SK-N-SH treated with all-trans-retinoic acid at 6 μM for 48 hours (cell line): ENCODE data around the gene TMEFF2.

ENCODE experiments used
- ATAC-seq: fragments of 200-7000 bp; cut with Tn5 transposase; 3 replicates; pipeline ENCODE4 v1.9.1; 2020; ENCODE audit warnings: mild to moderate bottlenecking, moderate library complexity
- ARNTL ChIP-seq: fragments of 450-650 bp; formaldehyde crosslinking; IDR thresholded peaks from 2 replicates; pipeline ENCODE4 v1.5.0; 2020; ENCODE audit warnings: low read depth, mild to moderate bottlenecking, moderate library complexity, borderline replicate concordance
- CREB5 ChIP-seq: fragments of 250-450 bp; sonication (Bioruptor Pico); IDR thresholded peaks from 2 replicates; pipeline ENCODE4 v1.5.1; 2020; ENCODE audit warnings: low read depth, mild to moderate bottlenecking, moderate library complexity
- CSDC2 ChIP-seq: fragments of 250-450 bp; sonication (Bioruptor Pico); IDR thresholded peaks from 2 replicates; pipeline ENCODE4 v1.5.0; 2020; ENCODE audit warnings: mild to moderate bottlenecking, moderate library complexity
- ESRRG ChIP-seq: fragments of 250-450 bp; sonication (Bioruptor Pico); IDR thresholded peaks from 2 replicates; pipeline ENCODE4 v1.6.1; 2021; ENCODE audit warnings: mild to moderate bottlenecking
- GLIS3 ChIP-seq: fragments of 250-450 bp; sonication (Bioruptor Pico); IDR thresholded peaks from 2 replicates; pipeline ENCODE4 v1.5.0; 2020; ENCODE audit warnings: mild to moderate bottlenecking, moderate library complexity
- ISL1 ChIP-seq: fragments of 250-450 bp; sonication (Bioruptor Pico); IDR thresholded peaks from 2 replicates; pipeline ENCODE4 v2.1.2; 2022; ENCODE audit warnings: mild to moderate bottlenecking, moderate library complexity
- OSR1 ChIP-seq: fragments of 250-450 bp; sonication (Bioruptor Pico); IDR thresholded peaks from 2 replicates; pipeline ENCODE4 v1.8.0; 2022; ENCODE audit warnings: moderate library complexity, mild to moderate bottlenecking, inconsistent platforms
- POU6F1 ChIP-seq: fragments of 250-450 bp; sonication (Bioruptor Pico); IDR thresholded peaks from 2 replicates; pipeline ENCODE4 v1.8.0; 2021; ENCODE audit warnings: low read depth, mild to moderate bottlenecking, moderate library complexity, borderline replicate concordance
- PPARA ChIP-seq: fragments of 250-450 bp; sonication (Bioruptor Pico); IDR thresholded peaks from 2 replicates; pipeline ENCODE4 v1.5.0; 2020; ENCODE audit warnings: mild to moderate bottlenecking, borderline replicate concordance
- SNAI2 ChIP-seq: fragments of 250-450 bp; sonication (Bioruptor Pico); IDR thresholded peaks from 2 replicates; pipeline ENCODE4 v1.5.0; 2020; ENCODE audit warnings: mild to moderate bottlenecking, moderate library complexity
- TCF4 ChIP-seq: fragments of 250-450 bp; sonication (Bioruptor Pico); IDR thresholded peaks from 2 replicates; pipeline ENCODE4 v1.8.0; 2021; ENCODE audit warnings: mild to moderate bottlenecking, moderate library complexity, borderline replicate concordance
- TOX ChIP-seq: fragments of 250-450 bp; sonication (Bioruptor Pico); IDR thresholded peaks from 2 replicates; pipeline ENCODE4 v1.8.0; 2021; ENCODE audit warnings: mild to moderate bottlenecking, moderate library complexity, borderline replicate concordance
- TSHZ2 ChIP-seq: fragments of 250-450 bp; sonication (Bioruptor Pico); IDR thresholded peaks from 2 replicates; pipeline ENCODE4 v1.5.0; 2020; ENCODE audit warnings: mild to moderate bottlenecking, moderate library complexity
- ZC3H10 ChIP-seq: fragments of 250-450 bp; sonication (Bioruptor Pico); IDR thresholded peaks from 2 replicates; pipeline ENCODE4 v1.5.1; 2021; ENCODE audit warnings: mild to moderate bottlenecking, moderate library complexity
- ZFP3 ChIP-seq: fragments of 250-450 bp; sonication (Bioruptor Pico); IDR thresholded peaks from 2 replicates; pipeline ENCODE4 v1.5.0; 2020; ENCODE audit warnings: mild to moderate bottlenecking, moderate library complexity
- ZFP30 ChIP-seq: fragments of 450-650 bp; formaldehyde crosslinking; IDR thresholded peaks from 2 replicates; pipeline ENCODE4 v1.5.0; 2022; ENCODE audit warnings: mild to moderate bottlenecking, moderate library complexity
- ZNF565 ChIP-seq: fragments of 450-650 bp; formaldehyde crosslinking; conservative IDR thresholded peaks from 2 replicates; pipeline ENCODE4 v1.5.0; 2020; ENCODE audit warnings: low read depth, mild to moderate bottlenecking, moderate library complexity
- ZNF70 ChIP-seq: fragments of 450-650 bp; formaldehyde crosslinking; IDR thresholded peaks from 2 replicates; pipeline ENCODE4 v1.5.0; 2020; ENCODE audit warnings: mild to moderate bottlenecking, moderate library complexity
- ZNF8 ChIP-seq: fragments of 450-650 bp; formaldehyde crosslinking; IDR thresholded peaks from 2 replicates; pipeline ENCODE4 v1.5.0; 2020; ENCODE audit warnings: mild to moderate bottlenecking, moderate library complexity
- TF ChIP-seq, protein P1 (sequence below): fragments of 250-450 bp; sonication (Bioruptor Pico); IDR thresholded peaks from 2 replicates; pipeline ENCODE4 v1.8.0; 2020; ENCODE audit warnings: mild to moderate bottlenecking, moderate library complexity, borderline replicate concordance

TMEFF2 gene

GRCh38 chr2:192030289-192030688, 164.4 kb downstream of the TMEFF2 start:
- ATAC-seq = no peak
- no peak for TF ChIP-seq TCF4
- TF ChIP-seq CREB5 (CRISPR knock-in tag) = no peak
- no peak for TF ChIP-seq ESRRG (CRISPR knock-in tag)
- TF ChIP-seq ZFP3 (CRISPR knock-in tag) = no peak
- no peak for TF ChIP-seq GLIS3
- TF ChIP-seq SNAI2 (CRISPR knock-in tag) = no peak
- no peak for TF ChIP-seq TOX (CRISPR knock-in tag)
- no peak for TF ChIP-seq ZNF8 (CRISPR knock-in tag)
- no peak for TF ChIP-seq ZC3H10 (CRISPR knock-in tag)
- TF ChIP-seq ISL1 (CRISPR knock-in tag) = no peak
- TF ChIP-seq ZNF70 (CRISPR knock-in tag) = no peak
- no peak for TF ChIP-seq POU6F1
- no peak for TF ChIP-seq ZFP30 (CRISPR knock-in tag)
- no peak for TF ChIP-seq OSR1 (CRISPR knock-in tag)
- TF ChIP-seq, protein P1, sequence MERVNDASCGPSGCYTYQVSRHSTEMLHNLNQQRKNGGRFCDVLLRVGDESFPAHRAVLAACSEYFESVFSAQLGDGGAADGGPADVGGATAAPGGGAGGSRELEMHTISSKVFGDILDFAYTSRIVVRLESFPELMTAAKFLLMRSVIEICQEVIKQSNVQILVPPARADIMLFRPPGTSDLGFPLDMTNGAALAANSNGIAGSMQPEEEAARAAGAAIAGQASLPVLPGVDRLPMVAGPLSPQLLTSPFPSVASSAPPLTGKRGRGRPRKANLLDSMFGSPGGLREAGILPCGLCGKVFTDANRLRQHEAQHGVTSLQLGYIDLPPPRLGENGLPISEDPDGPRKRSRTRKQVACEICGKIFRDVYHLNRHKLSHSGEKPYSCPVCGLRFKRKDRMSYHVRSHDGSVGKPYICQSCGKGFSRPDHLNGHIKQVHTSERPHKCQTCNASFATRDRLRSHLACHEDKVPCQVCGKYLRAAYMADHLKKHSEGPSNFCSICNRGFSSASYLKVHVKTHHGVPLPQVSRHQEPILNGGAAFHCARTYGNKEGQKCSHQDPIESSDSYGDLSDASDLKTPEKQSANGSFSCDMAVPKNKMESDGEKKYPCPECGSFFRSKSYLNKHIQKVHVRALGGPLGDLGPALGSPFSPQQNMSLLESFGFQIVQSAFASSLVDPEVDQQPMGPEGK = no peak

- TF ChIP-seq ZNF70 (CRISPR knock-in tag) (no peak), TOX (CRISPR knock-in tag) (no peak), ZFP3 (CRISPR knock-in tag) (no peak), TSHZ2 (CRISPR knock-in tag) (no peak), ARNTL (no peak)
- peak; percentile 59; the same call in 2 of the 3 replicates for ATAC-seq
These were observed 165.6 kb downstream of the TMEFF2 start for GRCh38 chr2:192029089-192029488.

DNA sequence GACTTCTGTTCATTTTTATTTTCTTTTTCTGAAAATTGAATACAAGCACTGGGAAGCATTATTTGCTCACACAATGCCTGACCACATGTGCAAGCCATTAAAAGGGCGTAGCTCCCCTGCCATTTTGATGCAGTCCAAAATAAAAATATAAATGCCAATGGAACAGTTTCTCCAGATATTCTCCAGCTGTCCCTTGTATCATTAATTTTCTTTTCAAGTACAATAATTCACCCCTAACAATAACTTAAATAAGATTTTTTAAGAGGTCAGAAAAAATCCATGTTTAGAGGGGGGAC, 168.0 kb downstream of the TMEFF2 start:
- ATAC-seq = no peak
- TF ChIP-seq TSHZ2 (CRISPR knock-in tag) = no peak
- TF ChIP-seq TOX (CRISPR knock-in tag) = no peak
- TF ChIP-seq SNAI2 (CRISPR knock-in tag) = no peak
- no peak for TF ChIP-seq ZFP30 (CRISPR knock-in tag)
- TF ChIP-seq ZNF565 (CRISPR knock-in tag) = no peak
- no peak for TF ChIP-seq ISL1 (CRISPR knock-in tag)
- no peak for TF ChIP-seq CSDC2
- no peak for TF ChIP-seq CREB5 (CRISPR knock-in tag)
- TF ChIP-seq PPARA = no peak
